OCI-LY3 (cell line): Measurements from ENCODE around the gene RANBP3L.

Experiments
- H2AFZ ChIP-seq: fragments of 200-600, 300-600 bp; shearing (Covaris generic); 2 replicates; pipeline ENCODE4 v1.6.0; 2014; ENCODE audit warnings: antibody characterized with exemption, low read depth, low read length
- H3K27ac ChIP-seq: fragments of 200-600, 300-600 bp; sonication (generic); 2 replicates; pipeline ENCODE4 v1.5.1; 2014; ENCODE audit warnings: mild to moderate bottlenecking, low read length, moderate library complexity, mixed read lengths
- H3K27me3 ChIP-seq: fragments of 200-600, 300-600 bp; sonication (generic); 2 replicates; pipeline ENCODE4 v1.6.1; 2014; ENCODE audit warnings: low read depth, low read length, mixed read lengths
- H3K36me3 ChIP-seq: fragments of 200-600, 300-600 bp; sonication (generic); replicated peaks from 2 replicates; pipeline ENCODE3; 2014; ENCODE audit warnings: low read depth, low read length, mixed read lengths
- H3K4me1 ChIP-seq: fragments of 300-600, 200-600 bp; sonication (generic); 2 replicates; pipeline ENCODE4 v1.6.1; 2014; ENCODE audit warnings: low read length, mixed read lengths
- H3K4me2 ChIP-seq: fragments of 200-600, 300-600 bp; sonication (generic); 2 replicates; pipeline ENCODE4 v1.6.1; 2014; ENCODE audit warnings: low read length, mixed read lengths
- H3K4me3 ChIP-seq: fragments of 300-600, 200-600 bp; sonication (generic); 2 replicates; pipeline ENCODE4 v1.5.1; 2014; ENCODE audit warnings: antibody characterized with exemption, mild to moderate bottlenecking, low read length, moderate library complexity
- H3K79me2 ChIP-seq: fragments of 300-600, 200-600 bp; shearing (Covaris generic); 2 replicates; pipeline ENCODE4 v1.6.1; 2014; ENCODE audit warnings: mild to moderate bottlenecking, low read length, mixed read lengths
- H3K9ac ChIP-seq: fragments of 300-600, 200-600 bp; shearing (Covaris generic); 2 replicates; pipeline ENCODE4 v1.6.0; 2014; ENCODE audit warnings: mild to moderate bottlenecking, low read length, moderate library complexity
- H3K9me3 ChIP-seq: fragments of 200-600, 300-600 bp; shearing (Covaris generic); 2 replicates; pipeline ENCODE4 v1.6.1; 2014; ENCODE audit warnings: low read length, mixed read lengths; ENCODE audit not compliant: insufficient read depth
- H4K20me1 ChIP-seq: fragments of 200-600, 300-600 bp; sonication (generic); 2 replicates; pipeline ENCODE4 v1.6.1; 2016; ENCODE audit warnings: low read length, mixed read lengths; ENCODE audit not compliant: insufficient read depth
- CTCF ChIP-seq: fragments of 200-600, 300-600 bp; sonication (generic); IDR thresholded peaks from 2 replicates; pipeline ENCODE4 v1.5.1; 2014; ENCODE audit warnings: antibody characterized with exemption, low read length, low read depth
- EZH2phosphoT487 ChIP-seq: fragments of 200-600 bp; shearing (Covaris generic); IDR thresholded peaks from 2 replicates; pipeline ENCODE4 v1.6.1; 2018; ENCODE audit warnings: antibody characterized with exemption, mixed run types, low read depth

The RANBP3L gene

GRCh38 chr5:36281626-36282025 lies 20.1 kb downstream of the RANBP3L start:
- H3K4me2 ChIP-seq, result no peak overlapping the region
- TF ChIP-seq EZH2phosphoT487, result no peak
- TF ChIP-seq CTCF, result no peak
- no peak overlapping the region for H3K4me3 ChIP-seq
- H3K9me3 ChIP-seq, result no peaks in the 10 kb centered on the region
- no peaks in the 10 kb centered on the region; the same call in 1 of the 2 replicates for H3K27me3 ChIP-seq
- no peaks in the 10 kb centered on the region for H3K36me3 ChIP-seq
- no peak overlapping the region for H3K9ac ChIP-seq
- H4K20me1 ChIP-seq, result no peaks in the 10 kb centered on the region
- peaks cover 7% of the 10 kb centered on the region; the same call in 1 of the 2 replicates for H3K4me1 ChIP-seq
- H3K27ac ChIP-seq, result no peak overlapping the region
- no peaks in the 10 kb centered on the region for H3K79me2 ChIP-seq
- no peak overlapping the region for H2AFZ ChIP-seq

GRCh38 chr5:36279054-36279698 lies 22.5 kb downstream of the RANBP3L start:
- Histone ChIP-seq H3K27ac (no peak overlapping the region), H3K9ac (no peak overlapping the region), H4K20me1 (no peaks in the 10 kb centered on the region), H2AFZ (no peak overlapping the region), H3K4me2 (no peak overlapping the region), H3K79me2 (no peaks in the 10 kb centered on the region), H3K4me3 (no peak overlapping the region), H3K36me3 (no peaks in the 10 kb centered on the region), H3K27me3 (no peaks in the 10 kb centered on the region), H3K9me3 (no peaks in the 10 kb centered on the region), H3K4me1 (peaks cover 7% of the 10 kb centered on the region; the same call in 1 of the 2 replicates)
- TF ChIP-seq EZH2phosphoT487 (no peak), CTCF (no peak)

- H3K9me3 ChIP-seq, result no peaks in the 10 kb centered on the region
Measured at GRCh38 chr5:36277521-36278176, 24.1 kb downstream of the RANBP3L start.

More at GRCh38 chr5:36277521-36278176, 24.1 kb downstream of the RANBP3L start:
- Histone ChIP-seq H3K4me3 (no peak overlapping the region), H3K79me2 (no peaks in the 10 kb centered on the region), H3K27me3 (no peaks in the 10 kb centered on the region), H3K36me3 (no peaks in the 10 kb centered on the region), H3K4me2 (no peak overlapping the region; the same call in 1 of the 2 replicates), H3K27ac (no peak overlapping the region), H3K9ac (no peak overlapping the region), H2AFZ (no peak overlapping the region), H3K4me1 (peaks cover 3% of the 10 kb centered on the region; the same call in 1 of the 2 replicates), H4K20me1 (no peaks in the 10 kb centered on the region)
- no peak for TF ChIP-seq CTCF
